Hepatocyte (in vitro differentiated cells): ENCODE measurements around the gene CATSPER3.

Experiments used
- EZH2 ChIP-seq: fragments of 200-600 bp; sonication (generic); IDR thresholded peaks from 2 replicates; pipeline ENCODE4 v1.6.1; 2016; ENCODE audit warnings: antibody characterized with exemption, mild to moderate bottlenecking, borderline replicate concordance
- EZH2phosphoT487 ChIP-seq: fragments of 200-600 bp; sonication (generic); IDR thresholded peaks from one replicate; pipeline ENCODE4 v1.6.1; 2018; ENCODE audit warnings: antibody characterized with exemption, mild to moderate bottlenecking, low read depth, moderate library complexity; ENCODE audit not compliant: unreplicated experiment, severe bottlenecking
- TF ChIP-seq, protein P1 (sequence below): fragments of 200-600 bp; sonication (generic); IDR thresholded peaks from 2 replicates; pipeline ENCODE4 v1.5.1; 2016; ENCODE audit warnings: antibody characterized with exemption, mild to moderate bottlenecking; ENCODE audit not compliant: poor library complexity

DNA sequence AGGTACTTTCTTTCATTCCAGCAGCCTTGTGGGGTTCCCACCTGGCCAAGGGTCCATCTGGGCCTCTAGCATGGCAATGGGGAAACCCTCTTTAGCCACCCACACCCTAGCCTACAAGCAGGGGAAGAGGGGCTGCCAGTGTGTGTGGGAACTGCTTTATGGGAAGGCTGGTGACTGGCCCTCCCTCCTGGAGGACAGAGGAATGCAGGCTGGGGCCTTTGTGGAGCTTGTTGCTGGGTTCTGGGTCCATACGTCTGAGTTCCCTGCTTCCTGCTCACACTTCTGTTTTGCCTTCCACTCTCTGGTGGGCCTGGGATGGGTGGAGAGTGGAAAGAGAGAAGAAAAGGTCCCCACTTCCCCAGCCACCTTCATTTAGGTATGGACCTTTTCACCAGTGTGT is 81.2 kb downstream of the CATSPER3 start:
- TF ChIP-seq, protein P1, sequence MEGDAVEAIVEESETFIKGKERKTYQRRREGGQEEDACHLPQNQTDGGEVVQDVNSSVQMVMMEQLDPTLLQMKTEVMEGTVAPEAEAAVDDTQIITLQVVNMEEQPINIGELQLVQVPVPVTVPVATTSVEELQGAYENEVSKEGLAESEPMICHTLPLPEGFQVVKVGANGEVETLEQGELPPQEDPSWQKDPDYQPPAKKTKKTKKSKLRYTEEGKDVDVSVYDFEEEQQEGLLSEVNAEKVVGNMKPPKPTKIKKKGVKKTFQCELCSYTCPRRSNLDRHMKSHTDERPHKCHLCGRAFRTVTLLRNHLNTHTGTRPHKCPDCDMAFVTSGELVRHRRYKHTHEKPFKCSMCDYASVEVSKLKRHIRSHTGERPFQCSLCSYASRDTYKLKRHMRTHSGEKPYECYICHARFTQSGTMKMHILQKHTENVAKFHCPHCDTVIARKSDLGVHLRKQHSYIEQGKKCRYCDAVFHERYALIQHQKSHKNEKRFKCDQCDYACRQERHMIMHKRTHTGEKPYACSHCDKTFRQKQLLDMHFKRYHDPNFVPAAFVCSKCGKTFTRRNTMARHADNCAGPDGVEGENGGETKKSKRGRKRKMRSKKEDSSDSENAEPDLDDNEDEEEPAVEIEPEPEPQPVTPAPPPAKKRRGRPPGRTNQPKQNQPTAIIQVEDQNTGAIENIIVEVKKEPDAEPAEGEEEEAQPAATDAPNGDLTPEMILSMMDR: no peak
- no peak for TF ChIP-seq EZH2
- no peak for TF ChIP-seq EZH2phosphoT487
